DND-41 (cell line): ENCODE data around the gene RAB11FIP5.
"Not testable (repeated sequence)": the region's sequence is repeated elsewhere in the genome, so short reads cannot be mapped to it uniquely, and the experiment has no call there.

Experiments
- ATAC-seq: fragments of 200-7000 bp; cut with Tn5 transposase; 3 replicates; pipeline ENCODE4 v1.9.1; 2021; ENCODE audit warnings: low read depth; ENCODE audit not compliant: insufficient read depth
- DNase-seq: peaks from one replicate; pipeline ENCODE4 v3.0.0-alpha.2; 2020
- H2AFZ ChIP-seq: 2 replicates; pipeline ENCODE4 v1.6.0; 2012; ENCODE audit warnings: low read depth, low read length
- H3K27ac ChIP-seq: 2 replicates; pipeline ENCODE4 v1.5.1; 2012; ENCODE audit warnings: low read length, inconsistent platforms
- H3K27me3 ChIP-seq: fragments of 200-600 bp; sonication (generic); 2 replicates; pipeline ENCODE4 v1.6.0; 2012; ENCODE audit warnings: low read length, mild to moderate bottlenecking, inconsistent platforms; ENCODE audit not compliant: insufficient read depth, poor library complexity
- H3K36me3 ChIP-seq: 2 replicates; pipeline ENCODE4 v1.5.1; 2012; ENCODE audit warnings: low read length, inconsistent platforms; ENCODE audit not compliant: insufficient read depth
- H3K4me1 ChIP-seq: 2 replicates; pipeline ENCODE4 v1.5.1; 2012; ENCODE audit warnings: mild to moderate bottlenecking, low read length; ENCODE audit not compliant: insufficient read depth
- H3K4me2 ChIP-seq: 2 replicates; pipeline ENCODE4 v1.6.0; 2012; ENCODE audit warnings: mild to moderate bottlenecking, moderate library complexity, low read length, inconsistent platforms; ENCODE audit not compliant: insufficient read depth
- H3K4me3 ChIP-seq, 2 experiments: fragments of 200-600 bp in 1 of 2; shearing (Covaris generic) in 1 of 2; 2 replicates each; pipeline ENCODE4 v1.5.1; 2012 to 2016; ENCODE audit warnings: inconsistent platforms in 2 of 2, low read length in 2 of 2, mild to moderate bottlenecking in 2 of 2, low read depth in 1 of 2, moderate library complexity in 1 of 2
- H3K79me2 ChIP-seq: 2 replicates; pipeline ENCODE4 v1.6.0; 2012; ENCODE audit warnings: low read length, inconsistent platforms; ENCODE audit not compliant: insufficient read depth
- H3K9ac ChIP-seq: 2 replicates; pipeline ENCODE4 v1.6.0; 2012; ENCODE audit warnings: low read depth, mild to moderate bottlenecking, inconsistent platforms, low read length, moderate library complexity
- H3K9me3 ChIP-seq: 2 replicates; pipeline ENCODE4 v1.5.1; 2012; ENCODE audit warnings: low read length, moderate library complexity, mild to moderate bottlenecking, inconsistent platforms; ENCODE audit not compliant: insufficient read depth, severe bottlenecking
- H4K20me1 ChIP-seq: 2 replicates; pipeline ENCODE4 v1.6.0; 2012; ENCODE audit warnings: low read length; ENCODE audit not compliant: insufficient read depth
- EZH2 ChIP-seq: IDR thresholded peaks from 3 replicates; pipeline ENCODE4 v1.6.1; 2012; ENCODE audit warnings: borderline replicate concordance, low read depth, mild to moderate bottlenecking, moderate library complexity, low read length, inconsistent platforms; ENCODE audit not compliant: severe bottlenecking
- TF ChIP-seq, protein P1 (sequence below): IDR thresholded peaks from 2 replicates; pipeline ENCODE4 v1.5.1; 2012; ENCODE audit warnings: borderline replicate concordance, low read length, moderate library complexity, mild to moderate bottlenecking; ENCODE audit not compliant: poor library complexity, severe bottlenecking; ENCODE audit errors: extremely low read depth

RAB11FIP5 gene

DNA sequence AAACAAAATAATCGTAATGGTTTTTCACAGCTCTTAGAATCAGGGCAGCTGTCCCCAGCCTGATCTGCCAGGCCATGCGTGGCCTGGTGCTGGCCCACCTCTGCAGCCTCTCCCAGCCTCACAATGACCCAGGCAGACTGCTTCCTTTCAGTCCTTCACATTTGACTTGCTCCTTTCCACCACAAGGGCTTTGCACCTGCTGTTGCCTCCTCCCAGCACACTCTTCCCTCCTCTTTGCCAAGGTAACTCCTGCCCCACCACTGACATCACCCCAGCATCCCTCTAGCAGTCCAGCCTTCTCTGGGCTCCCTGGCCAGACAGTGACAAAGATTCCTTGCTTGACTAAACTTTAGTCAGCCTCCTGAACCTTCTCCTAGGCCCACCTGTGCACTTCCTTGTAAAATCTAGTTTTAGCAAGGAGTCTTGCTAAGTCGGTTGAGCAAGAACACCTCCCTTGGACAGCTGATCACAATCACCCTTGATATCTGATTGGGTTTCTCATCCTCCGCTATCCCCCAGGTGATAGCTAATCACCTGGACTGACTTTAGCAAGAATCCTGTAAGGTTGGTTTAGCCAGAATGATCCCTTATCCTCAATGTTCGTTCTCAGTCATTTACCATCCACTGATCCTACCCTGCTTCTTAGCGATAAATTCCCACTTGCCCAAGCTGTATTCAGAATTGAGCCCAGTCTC is 16.2 kb upstream of the RAB11FIP5 start:
- peaks cover 8% of the 10 kb centered on the region for H3K27me3 ChIP-seq
- no peak for TF ChIP-seq EZH2
- TF ChIP-seq, protein P1, sequence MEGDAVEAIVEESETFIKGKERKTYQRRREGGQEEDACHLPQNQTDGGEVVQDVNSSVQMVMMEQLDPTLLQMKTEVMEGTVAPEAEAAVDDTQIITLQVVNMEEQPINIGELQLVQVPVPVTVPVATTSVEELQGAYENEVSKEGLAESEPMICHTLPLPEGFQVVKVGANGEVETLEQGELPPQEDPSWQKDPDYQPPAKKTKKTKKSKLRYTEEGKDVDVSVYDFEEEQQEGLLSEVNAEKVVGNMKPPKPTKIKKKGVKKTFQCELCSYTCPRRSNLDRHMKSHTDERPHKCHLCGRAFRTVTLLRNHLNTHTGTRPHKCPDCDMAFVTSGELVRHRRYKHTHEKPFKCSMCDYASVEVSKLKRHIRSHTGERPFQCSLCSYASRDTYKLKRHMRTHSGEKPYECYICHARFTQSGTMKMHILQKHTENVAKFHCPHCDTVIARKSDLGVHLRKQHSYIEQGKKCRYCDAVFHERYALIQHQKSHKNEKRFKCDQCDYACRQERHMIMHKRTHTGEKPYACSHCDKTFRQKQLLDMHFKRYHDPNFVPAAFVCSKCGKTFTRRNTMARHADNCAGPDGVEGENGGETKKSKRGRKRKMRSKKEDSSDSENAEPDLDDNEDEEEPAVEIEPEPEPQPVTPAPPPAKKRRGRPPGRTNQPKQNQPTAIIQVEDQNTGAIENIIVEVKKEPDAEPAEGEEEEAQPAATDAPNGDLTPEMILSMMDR = no peak
- H3K4me3 ChIP-seq = no peak overlapping the region
- H3K9me3 ChIP-seq = no peaks in the 10 kb centered on the region
- H3K4me2 ChIP-seq = no peak overlapping the region
- no peaks in the 10 kb centered on the region for H3K4me1 ChIP-seq
- H3K79me2 ChIP-seq = no peaks in the 10 kb centered on the region
- no peaks in the 10 kb centered on the region for H3K36me3 ChIP-seq
- DNase-seq (no peak), ATAC-seq (no peak)
- H2AFZ ChIP-seq = no peak overlapping the region
- no peaks in the 10 kb centered on the region for H4K20me1 ChIP-seq
- H3K27ac ChIP-seq = no peak overlapping the region
- no peak overlapping the region for H3K9ac ChIP-seq

DNA sequence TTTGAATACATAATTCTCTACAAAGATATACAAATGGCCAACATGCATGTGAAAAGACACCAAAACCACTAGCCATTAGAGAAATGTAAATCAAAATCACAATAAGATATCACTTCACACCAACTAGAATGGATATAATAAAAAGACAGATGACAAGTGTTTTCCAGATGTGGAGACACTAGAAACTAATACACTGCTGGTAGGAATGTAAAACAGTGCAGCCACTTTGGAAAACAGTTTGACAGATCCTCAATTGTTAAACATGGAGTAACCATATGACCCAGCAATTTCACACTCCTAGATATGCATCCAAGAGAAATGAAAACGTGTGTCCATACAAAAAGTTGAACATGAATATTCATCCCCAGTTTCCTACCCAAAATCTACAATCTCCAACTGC is 9.8 kb upstream of the RAB11FIP5 start:
- ATAC-seq (no peak), DNase-seq (no peak)
- H3K9me3 ChIP-seq = no peaks in the 10 kb centered on the region
- no peak overlapping the region for H3K27ac ChIP-seq
- no peak overlapping the region for H3K9ac ChIP-seq
- no peaks in the 10 kb centered on the region for H3K4me1 ChIP-seq
- H3K79me2 ChIP-seq = no peaks in the 10 kb centered on the region
- no peaks in the 10 kb centered on the region for H3K36me3 ChIP-seq
- no peak overlapping the region for H3K4me2 ChIP-seq
- H4K20me1 ChIP-seq = no peaks in the 10 kb centered on the region
- H3K27me3 ChIP-seq = no peaks in the 10 kb centered on the region
- no peak overlapping the region for H2AFZ ChIP-seq
- TF ChIP-seq EZH2 = no peak
- TF ChIP-seq, protein P1 = no peak
- no peak overlapping the region for H3K4me3 ChIP-seq

DNA sequence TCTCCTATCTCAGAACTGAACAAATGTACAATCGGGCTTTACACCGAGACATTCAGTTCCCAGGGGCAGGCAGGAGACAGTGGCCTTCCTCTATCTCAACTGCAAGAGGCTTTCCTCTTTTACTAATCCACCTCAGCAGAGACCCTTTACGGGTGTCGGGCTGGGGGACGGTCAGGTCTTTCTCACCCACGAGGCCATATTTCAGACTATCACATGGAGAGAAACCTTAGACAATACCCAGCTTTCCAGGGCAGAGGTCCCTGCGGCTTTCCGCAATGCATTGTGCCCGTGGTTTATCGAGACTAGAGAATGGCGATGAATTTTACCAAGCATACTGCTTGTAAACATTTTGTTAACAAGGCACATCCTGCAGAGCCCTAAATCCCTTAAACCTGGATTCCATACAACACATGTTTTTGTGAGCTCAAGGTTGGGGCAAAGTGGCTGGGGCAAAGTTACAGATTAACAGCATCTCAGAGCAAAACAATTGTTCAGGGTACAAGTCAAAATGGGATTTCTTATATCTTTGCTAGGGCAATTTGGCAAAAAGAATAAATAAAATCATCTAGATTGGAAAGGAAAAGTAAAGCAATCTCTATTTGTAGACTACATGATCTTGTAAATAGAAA is 7.0 kb upstream of the RAB11FIP5 start:
- H3K4me2 ChIP-seq, DNase-seq, ATAC-seq, H3K9ac ChIP-seq, H3K79me2 ChIP-seq, H3K9me3 ChIP-seq, H3K27ac ChIP-seq, H4K20me1 ChIP-seq, H3K36me3 ChIP-seq, H3K4me3 ChIP-seq, H3K4me1 ChIP-seq, H3K27me3 ChIP-seq, H2AFZ ChIP-seq: not testable (repeated sequence)

DNA sequence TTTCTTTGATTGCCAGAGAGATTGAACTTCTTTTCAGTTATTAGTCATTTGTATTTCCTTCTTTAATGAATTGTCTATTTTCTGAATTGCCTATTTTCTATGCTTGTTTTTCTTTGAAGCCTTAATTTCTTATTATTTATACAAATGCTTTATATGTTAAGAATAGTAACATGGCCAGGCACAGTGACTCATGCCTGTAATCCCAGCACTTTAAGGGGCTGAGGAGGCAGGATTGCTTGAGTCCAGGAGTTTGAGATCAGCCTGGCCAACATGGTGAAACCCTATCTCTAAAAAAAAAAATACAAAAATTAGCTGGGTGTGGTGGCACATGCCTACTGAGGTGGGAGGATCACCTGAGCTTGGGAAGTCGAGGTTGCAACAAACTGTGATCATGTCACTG is 4.7 kb upstream of the RAB11FIP5 start:
- Histone ChIP-seq H4K20me1 (no peaks in the 10 kb centered on the region), H3K9ac (no peak overlapping the region), H3K4me2 (no peak overlapping the region), H3K4me1 (no peaks in the 10 kb centered on the region), H3K9me3 (no peaks in the 10 kb centered on the region), H3K36me3 (no peaks in the 10 kb centered on the region), H3K27ac (no peak overlapping the region), H2AFZ (no peak overlapping the region), H3K79me2 (no peaks in the 10 kb centered on the region), H3K4me3 (no peak overlapping the region), H3K27me3 (peaks cover 4% of the 10 kb centered on the region)
- ATAC-seq = no peak
- DNase-seq = no peak
- no peak for TF ChIP-seq EZH2
- TF ChIP-seq, protein P1 = no peak
